Duodenal mucosa (tissue), 2 donors: Measurements from ENCODE around the gene UBR3.

Source experiments
- H3K27ac ChIP-seq: one replicate; pipeline ENCODE4 v1.7.0; 2013; ENCODE audit warnings: low read depth, low read length
- H3K27me3 ChIP-seq, 2 donors: one replicate each; pipeline ENCODE4 v1.7.0; 2013; ENCODE audit warnings: low read length in 2 of 2, control low read depth in 1 of 2; ENCODE audit not compliant: insufficient read depth in 2 of 2, control insufficient read depth in 1 of 2
- H3K36me3 ChIP-seq, 2 donors: one replicate each; pipeline ENCODE4 v1.7.0; 2013; ENCODE audit warnings: low read length in 2 of 2, control low read depth in 1 of 2; ENCODE audit not compliant: insufficient read depth in 2 of 2, control insufficient read depth in 1 of 2
- H3K4me1 ChIP-seq, 2 donors: one replicate each; pipeline ENCODE4 v1.7.0; 2013; ENCODE audit warnings: low read length in 2 of 2, control low read depth in 1 of 2; ENCODE audit not compliant: insufficient read depth in 2 of 2, control insufficient read depth in 1 of 2
- H3K4me3 ChIP-seq, 2 donors: one replicate each; pipeline ENCODE4 v1.7.0; 2013; ENCODE audit warnings: low read length in 2 of 2, low read depth in 1 of 2
- H3K9ac ChIP-seq, 2 donors: one replicate each; pipeline ENCODE4 v1.7.0; 2013; ENCODE audit warnings: low read length in 2 of 2, low read depth in 1 of 2
- H3K9me3 ChIP-seq, 2 donors: one replicate each; pipeline ENCODE4 v1.7.0; 2013; ENCODE audit warnings: low read length in 2 of 2, control low read depth in 1 of 2; ENCODE audit not compliant: control insufficient read depth in 1 of 2

The UBR3 gene

DNA sequence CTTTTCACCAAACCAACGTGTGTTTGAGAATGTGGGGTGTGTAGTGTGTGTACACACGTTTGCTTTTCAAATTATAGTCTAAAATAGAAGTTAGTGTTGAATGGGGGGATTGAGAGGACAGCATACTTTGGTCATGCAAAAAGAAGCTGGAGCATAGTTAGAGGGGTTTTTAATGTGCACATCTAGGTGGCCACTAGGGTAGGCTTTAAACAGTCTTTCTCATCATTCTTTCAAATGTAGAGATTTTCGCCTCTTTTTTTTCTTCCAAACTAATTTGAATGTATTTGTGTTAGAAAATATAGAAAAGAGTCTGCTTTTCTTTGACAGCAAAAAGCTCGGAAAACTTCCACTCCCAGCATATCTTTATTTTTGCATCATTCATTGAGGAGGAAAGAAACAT, 185.5 kb downstream of the UBR3 start:
- H3K4me3 ChIP-seq = no peak overlapping the region
- peaks cover 0 to 9% of the 10 kb centered on the region in 2 donors for H3K36me3 ChIP-seq
- no peaks in the 10 kb centered on the region for H3K27me3 ChIP-seq
- H3K9ac ChIP-seq = no peak overlapping the region
- no peaks in the 10 kb centered on the region for H3K9me3 ChIP-seq
- no peak overlapping the region for H3K27ac ChIP-seq
- no peaks in the 10 kb centered on the region for H3K4me1 ChIP-seq

DNA sequence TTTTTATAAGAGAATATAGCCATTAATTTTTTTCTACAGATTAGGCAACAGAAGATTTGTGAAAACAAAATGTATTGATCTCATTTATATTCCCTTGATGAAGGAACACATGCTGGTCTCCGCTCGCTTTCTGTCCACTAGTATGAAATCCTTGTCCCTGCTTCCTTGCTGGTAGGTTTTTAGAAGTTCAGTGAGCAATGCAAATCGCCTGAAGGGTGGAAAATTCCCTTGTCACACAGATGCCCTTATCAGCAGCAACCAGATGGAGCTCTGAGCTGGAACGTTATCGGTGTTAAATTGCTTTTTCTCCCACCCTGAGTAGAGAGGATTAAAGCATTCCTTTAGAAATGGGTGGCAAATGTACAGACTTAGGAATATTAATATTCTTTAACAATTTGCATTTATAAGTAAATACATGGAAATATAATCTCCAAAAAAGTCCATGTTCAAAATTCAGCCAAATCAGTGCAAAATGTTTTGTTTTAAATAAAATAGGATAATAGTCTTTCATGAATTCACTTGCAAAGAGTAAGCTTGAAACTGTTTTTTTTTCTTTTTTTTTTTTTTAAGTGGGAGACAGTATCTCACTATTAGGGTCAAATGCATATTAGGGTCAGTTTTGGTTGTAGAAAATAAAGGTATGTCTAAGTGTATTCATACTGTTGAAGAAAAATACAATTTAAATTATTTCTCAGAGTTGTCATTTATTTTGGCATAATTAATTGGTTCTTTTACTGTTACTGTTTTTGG, 186.7 kb downstream of the UBR3 start:
- no peak overlapping the region for H3K4me3 ChIP-seq
- H3K9me3 ChIP-seq = no peaks in the 10 kb centered on the region
- peaks cover 0 to 6% of the 10 kb centered on the region in 2 donors for H3K36me3 ChIP-seq
- H3K27ac ChIP-seq = no peak overlapping the region
- no peaks in the 10 kb centered on the region for H3K27me3 ChIP-seq
- H3K4me1 ChIP-seq = no peaks in the 10 kb centered on the region
- H3K9ac ChIP-seq = no peak overlapping the region

DNA sequence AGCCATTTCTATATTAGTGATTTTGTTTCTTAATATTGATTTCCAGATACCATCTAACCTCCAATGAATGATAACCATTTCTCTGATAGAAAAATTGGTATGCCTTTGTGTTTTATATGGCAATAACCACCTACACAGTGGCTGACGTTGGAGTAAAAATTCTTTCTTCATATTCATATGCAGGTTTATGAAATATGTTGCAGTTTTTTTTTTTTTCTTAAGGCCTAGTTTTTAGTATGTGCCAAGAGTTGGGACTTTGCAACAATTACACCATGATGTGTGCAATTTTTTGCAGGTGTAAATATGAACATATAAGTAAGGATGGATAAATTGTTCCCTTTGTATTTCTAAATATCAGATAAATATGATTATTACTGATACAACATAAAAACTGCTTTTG, 187.5 kb downstream of the UBR3 start:
- H3K9me3 ChIP-seq = no peaks in the 10 kb centered on the region
- H3K4me3 ChIP-seq = no peak overlapping the region
- H3K27ac ChIP-seq = no peak overlapping the region
- H3K9ac ChIP-seq = no peak overlapping the region
- peaks cover 0 to 6% of the 10 kb centered on the region in 2 donors for H3K36me3 ChIP-seq
- no peaks in the 10 kb centered on the region for H3K27me3 ChIP-seq
- no peaks in the 10 kb centered on the region for H3K4me1 ChIP-seq

DNA sequence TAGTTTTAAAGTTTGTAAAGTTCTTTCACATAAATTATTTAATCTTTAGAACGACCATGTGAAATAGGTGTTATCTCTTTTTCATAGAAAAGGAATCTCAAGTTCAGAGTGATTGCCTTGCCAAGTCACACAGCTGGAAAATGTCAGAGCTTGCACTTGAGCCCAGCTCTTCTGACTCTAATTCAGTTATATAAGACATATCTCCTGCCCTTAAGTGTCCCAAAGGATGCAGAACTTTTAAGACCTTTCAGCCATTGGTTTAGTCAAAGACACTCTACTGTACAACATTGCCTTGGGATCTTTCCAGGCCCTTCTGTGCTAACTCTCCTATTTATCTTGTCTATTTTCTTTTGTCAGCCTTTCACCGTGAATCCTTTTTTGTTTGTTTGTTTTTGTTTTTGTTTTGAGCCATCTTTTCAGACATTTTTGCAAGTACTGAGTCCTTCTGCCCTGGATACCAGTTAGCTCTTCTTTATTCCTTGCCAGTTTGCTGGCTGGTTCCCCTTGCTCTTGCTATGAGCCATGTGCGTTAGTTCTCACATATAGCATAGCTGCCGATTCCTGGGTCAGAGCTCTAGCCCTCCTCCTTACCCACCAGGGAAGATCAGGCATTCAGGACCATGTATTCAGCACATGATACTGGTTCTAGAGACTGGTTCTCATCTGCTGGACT, 190.7 kb downstream of the UBR3 start:
- Histone ChIP-seq H3K4me3 (no peak overlapping the region), H3K9me3 (no peaks in the 10 kb centered on the region), H3K4me1 (no peaks in the 10 kb centered on the region), H3K27me3 (no peaks in the 10 kb centered on the region), H3K36me3 (peaks cover 0 to 5% of the 10 kb centered on the region in 2 donors), H3K9ac (no peak overlapping the region), H3K27ac (no peak overlapping the region)

DNA sequence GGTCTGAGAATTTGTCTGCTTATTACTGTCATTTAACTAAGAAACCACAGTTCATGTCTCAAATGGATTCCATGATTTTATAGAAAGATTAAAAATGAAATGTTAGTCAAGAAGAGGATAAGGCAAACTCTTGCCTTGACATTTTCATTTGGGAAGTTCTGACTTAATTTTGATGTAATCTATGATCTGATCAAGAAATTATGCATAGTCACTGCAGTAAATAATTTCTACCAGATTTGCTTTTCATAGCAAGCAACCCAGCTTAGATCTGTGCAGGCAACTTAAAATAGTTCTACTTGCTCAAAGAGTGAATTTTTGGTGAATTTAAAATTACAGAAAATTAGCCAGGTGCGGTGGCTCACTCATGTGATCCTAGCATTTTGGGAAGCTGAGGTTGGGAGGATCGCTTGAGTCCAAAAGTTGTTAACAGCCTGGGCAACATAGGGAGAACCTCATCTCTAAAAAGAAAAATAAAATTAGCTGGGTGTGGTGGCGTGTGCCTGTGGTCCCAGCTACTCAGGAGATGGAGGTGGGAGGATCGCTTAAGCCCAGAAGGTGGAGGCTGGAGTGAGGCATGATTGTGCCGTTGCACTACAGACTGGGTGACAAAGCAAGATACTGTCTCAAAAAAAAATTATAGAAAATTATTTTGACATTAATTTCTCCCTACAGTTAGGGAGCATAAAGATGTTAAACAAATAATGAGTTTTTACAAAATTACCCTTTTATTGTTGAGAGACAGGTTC, 192.0 kb downstream of the UBR3 start:
- Histone ChIP-seq H3K27ac (no peak overlapping the region), H3K4me1 (no peaks in the 10 kb centered on the region), H3K4me3 (no peak overlapping the region), H3K9ac (no peak overlapping the region), H3K27me3 (no peaks in the 10 kb centered on the region), H3K9me3 (no peaks in the 10 kb centered on the region), H3K36me3 (no peaks in the 10 kb centered on the region)

DNA sequence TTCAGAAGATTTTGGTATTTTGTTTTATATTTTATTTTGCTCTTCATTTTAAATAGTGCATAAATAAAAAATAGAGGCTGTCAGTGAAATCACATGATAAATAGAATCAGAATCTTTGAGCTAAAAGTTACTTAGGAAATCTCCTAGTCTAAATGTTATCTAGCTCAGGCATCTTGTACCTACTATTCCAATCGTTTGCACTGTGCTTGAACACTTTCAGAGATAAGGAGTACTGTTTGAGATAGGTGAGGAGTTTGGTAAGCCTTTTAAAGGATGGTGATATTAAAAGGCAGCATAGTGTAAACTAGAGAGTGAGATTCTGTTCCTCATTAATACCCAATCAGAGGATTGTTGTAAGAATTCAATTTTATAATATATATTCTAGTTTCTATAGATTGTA, 193.5 kb downstream of the UBR3 start:
- Histone ChIP-seq H3K27me3 (no peaks in the 10 kb centered on the region), H3K4me1 (no peaks in the 10 kb centered on the region), H3K4me3 (no peak overlapping the region), H3K9ac (no peak overlapping the region), H3K36me3 (no peaks in the 10 kb centered on the region), H3K27ac (no peak overlapping the region), H3K9me3 (no peaks in the 10 kb centered on the region)

DNA sequence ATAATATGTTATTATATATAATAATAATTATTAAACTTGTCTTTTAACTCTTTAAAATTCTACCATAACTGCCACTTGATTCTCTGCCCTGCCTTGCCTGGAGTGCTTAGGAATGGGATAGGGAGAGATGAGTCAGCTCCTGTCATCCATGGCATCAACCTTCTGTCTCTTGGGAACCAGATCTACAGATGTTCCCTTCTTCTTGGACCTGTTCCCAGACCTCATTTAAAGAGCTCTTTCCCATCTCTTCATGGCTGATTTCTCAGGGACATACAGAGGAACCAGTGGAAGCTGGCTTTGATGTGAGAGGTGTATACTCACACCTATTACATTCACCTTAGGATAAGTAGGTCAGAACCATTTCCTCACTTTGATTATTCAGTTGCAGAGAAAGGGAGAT, 195.4 kb downstream of the UBR3 start:
- no peak overlapping the region for H3K9ac ChIP-seq
- H3K4me3 ChIP-seq = no peak overlapping the region
- H3K36me3 ChIP-seq = no peaks in the 10 kb centered on the region
- no peak overlapping the region for H3K27ac ChIP-seq
- no peaks in the 10 kb centered on the region for H3K4me1 ChIP-seq
- H3K27me3 ChIP-seq = no peaks in the 10 kb centered on the region
- no peaks in the 10 kb centered on the region for H3K9me3 ChIP-seq

DNA sequence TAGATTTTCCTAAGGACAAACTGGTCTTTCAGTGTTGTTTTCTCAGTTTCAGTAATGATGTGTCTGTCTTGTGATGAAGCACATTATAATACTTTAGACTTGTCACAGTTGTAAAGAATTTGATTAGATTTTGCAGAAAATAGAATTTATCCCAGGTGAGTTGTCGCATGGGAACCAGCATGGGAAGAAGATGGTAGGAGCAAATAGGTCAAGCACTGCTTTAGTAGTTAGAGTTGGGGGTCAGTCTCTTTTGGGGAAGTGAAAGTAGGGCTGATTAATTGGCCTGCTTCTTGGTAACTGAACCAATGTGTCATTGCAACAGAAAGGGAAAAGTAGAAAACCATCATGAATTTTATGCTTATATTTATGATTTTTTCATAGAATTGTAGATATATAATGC, 197.5 kb downstream of the UBR3 start:
- H3K9me3 ChIP-seq = no peaks in the 10 kb centered on the region
- no peak overlapping the region for H3K27ac ChIP-seq
- no peak overlapping the region for H3K4me3 ChIP-seq
- peaks cover 0 to 4% of the 10 kb centered on the region in 2 donors for H3K36me3 ChIP-seq
- H3K9ac ChIP-seq = no peak overlapping the region
- H3K27me3 ChIP-seq = no peaks in the 10 kb centered on the region
- H3K4me1 ChIP-seq = no peaks in the 10 kb centered on the region

DNA sequence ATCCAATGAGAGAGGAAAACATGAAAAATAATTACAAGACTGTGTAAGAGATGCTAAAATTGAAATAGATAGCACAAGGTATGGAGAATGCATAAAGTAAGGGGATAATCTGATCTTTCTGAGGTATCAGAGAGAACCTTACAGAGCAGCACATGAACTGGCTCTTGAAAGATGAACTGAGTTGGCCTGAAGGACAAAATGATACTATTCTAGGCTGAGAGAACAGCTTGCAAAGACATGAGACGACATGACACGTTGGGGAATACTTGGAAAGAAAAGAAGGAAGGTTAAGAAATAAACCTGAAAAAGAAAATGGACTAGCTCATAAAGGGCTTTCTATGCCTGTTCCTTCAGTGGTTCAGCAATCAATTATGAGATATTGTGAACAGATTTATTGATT, 198.0 kb downstream of the UBR3 start:
- Histone ChIP-seq H3K27me3 (no peaks in the 10 kb centered on the region), H3K9me3 (no peaks in the 10 kb centered on the region), H3K4me1 (no peaks in the 10 kb centered on the region), H3K4me3 (no peak overlapping the region), H3K36me3 (peaks cover 0 to 4% of the 10 kb centered on the region in 2 donors), H3K9ac (no peak overlapping the region), H3K27ac (no peak overlapping the region)

DNA sequence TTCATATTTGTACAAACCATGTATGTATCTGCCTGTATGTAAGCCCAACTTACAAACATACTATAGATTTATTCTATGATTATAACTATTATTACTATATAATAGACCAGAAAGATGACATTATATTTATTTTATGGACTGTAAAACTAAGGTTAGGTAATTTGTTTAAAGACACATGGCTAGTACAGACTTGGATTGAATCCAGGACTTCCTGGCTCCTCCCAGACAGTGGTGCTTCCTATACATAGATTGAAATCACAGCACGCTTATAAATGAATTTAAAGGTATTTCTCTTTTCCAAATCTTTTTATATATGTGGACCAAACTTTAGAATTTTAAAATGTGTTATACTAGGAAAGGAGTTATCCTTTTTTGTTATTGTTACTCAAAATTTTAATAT, 199.1 kb downstream of the UBR3 start:
- Histone ChIP-seq H3K4me3 (no peak overlapping the region), H3K27me3 (no peaks in the 10 kb centered on the region)

More for the DNA sequence above, 199.1 kb downstream of the UBR3 start:
- H3K36me3 ChIP-seq = peaks cover 0 to 7% of the 10 kb centered on the region in 2 donors
- no peaks in the 10 kb centered on the region for H3K9me3 ChIP-seq
- H3K9ac ChIP-seq = no peak overlapping the region
- H3K27ac ChIP-seq = no peak overlapping the region
- no peaks in the 10 kb centered on the region for H3K4me1 ChIP-seq
